ENCODE results near the gene ZSWIM6.

DNA sequence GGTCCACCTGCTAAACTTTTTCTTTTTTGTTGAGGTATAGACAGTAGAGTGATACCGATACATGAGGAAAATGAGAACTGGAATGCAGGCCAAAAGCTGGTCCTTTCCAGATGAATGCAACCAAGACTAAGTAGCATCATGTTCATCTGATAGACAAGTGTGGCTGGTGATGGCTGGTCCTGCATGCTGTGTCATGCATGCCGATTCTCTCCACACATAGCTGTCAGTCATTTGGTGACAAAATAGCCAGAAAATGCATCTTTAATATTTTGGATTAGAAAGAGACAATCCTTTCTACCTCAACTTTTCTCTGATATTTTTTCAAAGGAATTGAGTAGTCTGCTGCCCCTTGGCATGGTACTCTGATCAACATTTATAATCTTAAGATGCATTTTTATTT, 49.9 kb downstream of the ZSWIM6 start:
- TF ChIP-seq, protein P1, sequence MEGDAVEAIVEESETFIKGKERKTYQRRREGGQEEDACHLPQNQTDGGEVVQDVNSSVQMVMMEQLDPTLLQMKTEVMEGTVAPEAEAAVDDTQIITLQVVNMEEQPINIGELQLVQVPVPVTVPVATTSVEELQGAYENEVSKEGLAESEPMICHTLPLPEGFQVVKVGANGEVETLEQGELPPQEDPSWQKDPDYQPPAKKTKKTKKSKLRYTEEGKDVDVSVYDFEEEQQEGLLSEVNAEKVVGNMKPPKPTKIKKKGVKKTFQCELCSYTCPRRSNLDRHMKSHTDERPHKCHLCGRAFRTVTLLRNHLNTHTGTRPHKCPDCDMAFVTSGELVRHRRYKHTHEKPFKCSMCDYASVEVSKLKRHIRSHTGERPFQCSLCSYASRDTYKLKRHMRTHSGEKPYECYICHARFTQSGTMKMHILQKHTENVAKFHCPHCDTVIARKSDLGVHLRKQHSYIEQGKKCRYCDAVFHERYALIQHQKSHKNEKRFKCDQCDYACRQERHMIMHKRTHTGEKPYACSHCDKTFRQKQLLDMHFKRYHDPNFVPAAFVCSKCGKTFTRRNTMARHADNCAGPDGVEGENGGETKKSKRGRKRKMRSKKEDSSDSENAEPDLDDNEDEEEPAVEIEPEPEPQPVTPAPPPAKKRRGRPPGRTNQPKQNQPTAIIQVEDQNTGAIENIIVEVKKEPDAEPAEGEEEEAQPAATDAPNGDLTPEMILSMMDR (conservative IDR thresholded peaks at IDR 0.05; ENCODE audit: low read length): no peak
- TF ChIP-seq EZH2phosphoT487 (IDR thresholded peaks at IDR 0.05; ENCODE audit: borderline replicate concordance, low read depth, low read length): no peak
